ENCODE data around the gene RBFOX2.

Gene RBFOX2

GRCh38 chr22:35977136-35977535 is 51.5 kb downstream of the RBFOX2 start:
- DNase-seq (ENCODE audit: low read depth in 3 of 3) = no peak

- no peak for DNase-seq (ENCODE audit: low read depth in 3 of 3)
These were observed 55.2 kb downstream of the RBFOX2 start for GRCh38 chr22:35973388-35973787.

- no peak for DNase-seq (ENCODE audit: low read depth in 3 of 3)
These were observed 56.1 kb downstream of the RBFOX2 start for GRCh38 chr22:35972559-35972958.

GRCh38 chr22:35971456-35972119 is 57.0 kb downstream of the RBFOX2 start:
- DNase-seq (ENCODE audit: low read depth in 3 of 3) = no peak

GRCh38 chr22:35970616-35971455 is 57.8 kb downstream of the RBFOX2 start:
- no peak for DNase-seq (ENCODE audit: low read depth in 3 of 3)

- no peak for DNase-seq (ENCODE audit: low read depth in 3 of 3)
These were observed 61.6 kb downstream of the RBFOX2 start for GRCh38 chr22:35967046-35967397.

GRCh38 chr22:35966314-35967045 is 62.1 kb downstream of the RBFOX2 start:
- DNase-seq (ENCODE audit: low read depth in 3 of 3) = no peak

GRCh38 chr22:35963237-35963810 is 65.3 kb downstream of the RBFOX2 start:
- DNase-seq (ENCODE audit: low read depth in 3 of 3) = no peak

GRCh38 chr22:35961480-35962295 is 66.9 kb downstream of the RBFOX2 start:
- DNase-seq (ENCODE audit: low read depth in 3 of 3) = no peak

- DNase-seq (ENCODE audit: low read depth in 3 of 3) = no peak
These were observed 67.8 kb downstream of the RBFOX2 start for GRCh38 chr22:35960854-35961253.

- no peak for DNase-seq (ENCODE audit: low read depth in 3 of 3)
These were observed 69.4 kb downstream of the RBFOX2 start for GRCh38 chr22:35959121-35959800.

- DNase-seq (ENCODE audit: low read depth in 3 of 3) = no peak
These were observed 70.3 kb downstream of the RBFOX2 start for GRCh38 chr22:35958334-35958733.

- DNase-seq (ENCODE audit: low read depth in 3 of 3) = no peak
These were observed 71.0 kb downstream of the RBFOX2 start for GRCh38 chr22:35957589-35957988.

- no peak for DNase-seq (ENCODE audit: low read depth in 3 of 3)
These were observed 71.8 kb downstream of the RBFOX2 start for GRCh38 chr22:35956850-35957249.

- no peak for DNase-seq (ENCODE audit: low read depth in 3 of 3)
These were observed 73.1 kb downstream of the RBFOX2 start for GRCh38 chr22:35955546-35955945.

- no peak for DNase-seq (ENCODE audit: low read depth in 3 of 3)
These were observed 76.0 kb downstream of the RBFOX2 start for GRCh38 chr22:35952576-35952975.

GRCh38 chr22:35950262-35950661 is 78.4 kb downstream of the RBFOX2 start:
- DNase-seq (ENCODE audit: low read depth in 3 of 3) = no peak

GRCh38 chr22:35949243-35949642 is 79.4 kb downstream of the RBFOX2 start:
- no peak for DNase-seq (ENCODE audit: low read depth in 3 of 3)

GRCh38 chr22:35947794-35948425 is 80.7 kb downstream of the RBFOX2 start:
- no peak for DNase-seq (ENCODE audit: low read depth in 3 of 3)

GRCh38 chr22:35944458-35944857 is 84.2 kb downstream of the RBFOX2 start:
- DNase-seq (ENCODE audit: low read depth in 3 of 3) = no peak
